ENCODE results near the gene SNAI3. TPM values are rescaled to one million over a fixed set of nuclear protein-coding genes. Genes with fewer than 3 reads are reported as not detected.

The SNAI3 gene
- total RNA-seq, 1 donor from 2014 or later = 1.2 TPM

DNA sequence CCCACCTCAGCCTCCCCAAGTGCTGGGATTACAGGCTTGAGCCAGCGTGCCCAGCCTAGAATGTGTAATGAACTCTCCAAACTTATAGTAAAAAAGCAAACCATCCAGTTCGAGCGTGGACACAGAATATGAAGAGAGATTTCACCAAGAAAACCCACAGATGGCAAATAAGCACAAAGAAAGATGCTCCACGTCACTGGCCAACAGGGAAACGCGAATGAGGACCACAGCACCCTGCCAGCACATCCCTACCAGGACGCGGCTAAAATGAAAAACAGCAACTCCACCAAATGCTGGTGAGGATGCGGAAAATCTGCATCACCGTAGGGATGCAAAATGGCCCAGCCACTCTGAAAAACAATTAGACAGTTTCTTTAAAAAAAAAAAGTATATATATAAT lies 24.8 kb downstream of the SNAI3 start:
- no peaks in the 10 kb centered on the region for H3K9me3 Mint-ChIP-seq (ENCODE audit: low read depth)
- peaks cover 6% of the 10 kb centered on the region for H3K4me1 Mint-ChIP-seq (ENCODE audit: low read depth)
- TF ChIP-seq, protein P1, sequence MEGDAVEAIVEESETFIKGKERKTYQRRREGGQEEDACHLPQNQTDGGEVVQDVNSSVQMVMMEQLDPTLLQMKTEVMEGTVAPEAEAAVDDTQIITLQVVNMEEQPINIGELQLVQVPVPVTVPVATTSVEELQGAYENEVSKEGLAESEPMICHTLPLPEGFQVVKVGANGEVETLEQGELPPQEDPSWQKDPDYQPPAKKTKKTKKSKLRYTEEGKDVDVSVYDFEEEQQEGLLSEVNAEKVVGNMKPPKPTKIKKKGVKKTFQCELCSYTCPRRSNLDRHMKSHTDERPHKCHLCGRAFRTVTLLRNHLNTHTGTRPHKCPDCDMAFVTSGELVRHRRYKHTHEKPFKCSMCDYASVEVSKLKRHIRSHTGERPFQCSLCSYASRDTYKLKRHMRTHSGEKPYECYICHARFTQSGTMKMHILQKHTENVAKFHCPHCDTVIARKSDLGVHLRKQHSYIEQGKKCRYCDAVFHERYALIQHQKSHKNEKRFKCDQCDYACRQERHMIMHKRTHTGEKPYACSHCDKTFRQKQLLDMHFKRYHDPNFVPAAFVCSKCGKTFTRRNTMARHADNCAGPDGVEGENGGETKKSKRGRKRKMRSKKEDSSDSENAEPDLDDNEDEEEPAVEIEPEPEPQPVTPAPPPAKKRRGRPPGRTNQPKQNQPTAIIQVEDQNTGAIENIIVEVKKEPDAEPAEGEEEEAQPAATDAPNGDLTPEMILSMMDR (IDR thresholded peaks at IDR 0.05; ENCODE audit: unreplicated experiment) = no peak
- H3K36me3 Mint-ChIP-seq (ENCODE audit: insufficient read depth) = peaks cover 4% of the 10 kb centered on the region
- DNase-seq (ENCODE audit: low spot score, unreplicated experiment) = no peak
- peak overlapping the region; percentile 59 for H3K4me3 Mint-ChIP-seq (ENCODE audit: low read depth)
- no peak overlapping the region for H3K27ac Mint-ChIP-seq
- no peaks in the 10 kb centered on the region for H3K27me3 Mint-ChIP-seq

GRCh38 chr16:88659160-88659559 lies 27.1 kb downstream of the SNAI3 start:
- peaks cover 6% of the 10 kb centered on the region for H3K4me1 Mint-ChIP-seq (ENCODE audit: low read depth)
- DNase-seq (ENCODE audit: low spot score, unreplicated experiment) = peak; percentile 7
- TF ChIP-seq, protein P1 (IDR thresholded peaks at IDR 0.05; ENCODE audit: unreplicated experiment) = no peak
- no peaks in the 10 kb centered on the region for H3K9me3 Mint-ChIP-seq (ENCODE audit: low read depth)
- H3K27ac Mint-ChIP-seq = no peak overlapping the region
- no peaks in the 10 kb centered on the region for H3K27me3 Mint-ChIP-seq
- H3K36me3 Mint-ChIP-seq (ENCODE audit: insufficient read depth) = peaks cover 6% of the 10 kb centered on the region
- no peak overlapping the region for H3K4me3 Mint-ChIP-seq (ENCODE audit: low read depth)

- H3K4me3 Mint-ChIP-seq (ENCODE audit: low read depth) = no peak overlapping the region
- peaks cover 6% of the 10 kb centered on the region for H3K4me1 Mint-ChIP-seq (ENCODE audit: low read depth)
- peaks cover 6% of the 10 kb centered on the region for H3K36me3 Mint-ChIP-seq (ENCODE audit: insufficient read depth)
- TF ChIP-seq, protein P1 (IDR thresholded peaks at IDR 0.05; ENCODE audit: unreplicated experiment) = no peak
- no peaks in the 10 kb centered on the region for H3K27me3 Mint-ChIP-seq
- no peaks in the 10 kb centered on the region for H3K9me3 Mint-ChIP-seq (ENCODE audit: low read depth)
- no peak overlapping the region for H3K27ac Mint-ChIP-seq
- no peak for DNase-seq (ENCODE audit: low spot score, unreplicated experiment)
Observed at GRCh38 chr16:88658714-88659113, 27.6 kb downstream of the SNAI3 start.

- Mint-ChIP-seq H3K4me3 (ENCODE audit: low read depth) (no peak overlapping the region), H3K4me1 (ENCODE audit: low read depth) (peaks cover 6% of the 10 kb centered on the region), H3K9me3 (ENCODE audit: low read depth) (no peaks in the 10 kb centered on the region), H3K36me3 (ENCODE audit: insufficient read depth) (peaks cover 9% of the 10 kb centered on the region), H3K27me3 (no peaks in the 10 kb centered on the region), H3K27ac (no peak overlapping the region)
- TF ChIP-seq, protein P1 (IDR thresholded peaks at IDR 0.05; ENCODE audit: unreplicated experiment) = no peak
- peak; percentile 7 for DNase-seq (ENCODE audit: low spot score, unreplicated experiment)
Observed at GRCh38 chr16:88657371-88657770, 28.9 kb downstream of the SNAI3 start.

- Mint-ChIP-seq H3K9me3 (ENCODE audit: low read depth) (no peaks in the 10 kb centered on the region), H3K27ac (no peak overlapping the region), H3K36me3 (ENCODE audit: insufficient read depth) (peaks cover 9% of the 10 kb centered on the region), H3K4me1 (ENCODE audit: low read depth) (peaks cover 2% of the 10 kb centered on the region), H3K4me3 (ENCODE audit: low read depth) (no peak overlapping the region), H3K27me3 (no peaks in the 10 kb centered on the region)
- TF ChIP-seq, protein P1 (IDR thresholded peaks at IDR 0.05; ENCODE audit: unreplicated experiment) = no peak
- no peak for DNase-seq (ENCODE audit: low spot score, unreplicated experiment)
Observed at GRCh38 chr16:88656291-88656980, 29.9 kb downstream of the SNAI3 start.
